Activated naive CD8-positive, alpha-beta T cell treated with anti-CD3 and anti-CD28 coated beads, Interleukin-2, amount 50 U/mL, for 24 hours (primary cell): ENCODE measurements around the gene PPL.

Experiments
- ATAC-seq: fragments of 150-1000 bp; cut with Tn5 transposase; one replicate; pipeline ENCODE4 v1.10.0; 2021
- DNase-seq: peaks from one replicate; pipeline ENCODE4 v3.0.0; 2021
- H3K27ac Mint-ChIP-seq: one replicate; pipeline ENCODE4 v1.8.0; 2021; ENCODE audit warnings: mild to moderate bottlenecking, mixed read lengths
- H3K27me3 Mint-ChIP-seq: one replicate; pipeline ENCODE4 v1.8.0; 2021; ENCODE audit warnings: mixed read lengths
- H3K36me3 Mint-ChIP-seq: one replicate; pipeline ENCODE4 v1.8.0; 2021; ENCODE audit warnings: low read depth, mixed read lengths
- H3K4me1 Mint-ChIP-seq: one replicate; pipeline ENCODE4 v1.8.0; 2021; ENCODE audit warnings: mixed read lengths
- H3K4me3 Mint-ChIP-seq: one replicate; pipeline ENCODE4 v1.8.0; 2021; ENCODE audit warnings: mild to moderate bottlenecking, moderate library complexity, mixed read lengths
- H3K9me3 Mint-ChIP-seq: one replicate; pipeline ENCODE4 v1.8.0; 2021; ENCODE audit warnings: mixed read lengths

The PPL gene

GRCh38 chr16:4895366-4895765 lies 41.6 kb downstream of the PPL start:
- Mint-ChIP-seq H3K27ac (no peak overlapping the region), H3K4me3 (no peak overlapping the region), H3K27me3 (no peaks in the 10 kb centered on the region), H3K36me3 (no peaks in the 10 kb centered on the region), H3K4me1 (no peaks in the 10 kb centered on the region), H3K9me3 (no peaks in the 10 kb centered on the region)
- ATAC-seq = no peak
- no peak for DNase-seq

GRCh38 chr16:4894276-4895150 lies 42.4 kb downstream of the PPL start:
- Mint-ChIP-seq H3K4me1 (no peaks in the 10 kb centered on the region), H3K27ac (no peak overlapping the region), H3K4me3 (no peak overlapping the region), H3K27me3 (no peaks in the 10 kb centered on the region), H3K36me3 (no peaks in the 10 kb centered on the region), H3K9me3 (no peaks in the 10 kb centered on the region)
- ATAC-seq (no peak), DNase-seq (no peak)

GRCh38 chr16:4893103-4893862 lies 43.7 kb downstream of the PPL start:
- H3K4me1 Mint-ChIP-seq = no peaks in the 10 kb centered on the region
- no peak overlapping the region for H3K4me3 Mint-ChIP-seq
- no peaks in the 10 kb centered on the region for H3K36me3 Mint-ChIP-seq
- ATAC-seq = no peak
- H3K9me3 Mint-ChIP-seq = no peaks in the 10 kb centered on the region
- no peaks in the 10 kb centered on the region for H3K27me3 Mint-ChIP-seq
- DNase-seq = no peak
- H3K27ac Mint-ChIP-seq = no peak overlapping the region

GRCh38 chr16:4892361-4893102 lies 44.4 kb downstream of the PPL start:
- Mint-ChIP-seq H3K4me1 (no peaks in the 10 kb centered on the region), H3K27me3 (no peaks in the 10 kb centered on the region), H3K36me3 (no peaks in the 10 kb centered on the region), H3K27ac (no peak overlapping the region), H3K9me3 (no peaks in the 10 kb centered on the region), H3K4me3 (no peak overlapping the region)
- DNase-seq = no peak
- ATAC-seq = no peak

- H3K27ac Mint-ChIP-seq = no peak overlapping the region
- no peaks in the 10 kb centered on the region for H3K27me3 Mint-ChIP-seq
- no peak for ATAC-seq
- no peaks in the 10 kb centered on the region for H3K9me3 Mint-ChIP-seq
- H3K36me3 Mint-ChIP-seq = no peaks in the 10 kb centered on the region
- H3K4me3 Mint-ChIP-seq = no peak overlapping the region
- H3K4me1 Mint-ChIP-seq = no peaks in the 10 kb centered on the region
- no peak for DNase-seq
These were observed 45.1 kb downstream of the PPL start for GRCh38 chr16:4891886-4892216.

- Mint-ChIP-seq H3K27ac (no peak overlapping the region), H3K4me3 (no peak overlapping the region), H3K27me3 (no peaks in the 10 kb centered on the region), H3K4me1 (no peaks in the 10 kb centered on the region), H3K36me3 (no peaks in the 10 kb centered on the region), H3K9me3 (no peaks in the 10 kb centered on the region)
- ATAC-seq = no peak
- DNase-seq = no peak
These were observed 45.7 kb downstream of the PPL start for GRCh38 chr16:4891097-4891885.

- ATAC-seq (no peak), DNase-seq (no peak)
- Mint-ChIP-seq H3K9me3 (no peaks in the 10 kb centered on the region), H3K27me3 (no peaks in the 10 kb centered on the region), H3K36me3 (peaks cover 3% of the 10 kb centered on the region), H3K4me1 (no peaks in the 10 kb centered on the region), H3K4me3 (no peak overlapping the region), H3K27ac (no peak overlapping the region)
These were observed 46.3 kb downstream of the PPL start for GRCh38 chr16:4890686-4891085.

- no peaks in the 10 kb centered on the region for H3K9me3 Mint-ChIP-seq
- ATAC-seq = no peak
- no peaks in the 10 kb centered on the region for H3K27me3 Mint-ChIP-seq
- no peak for DNase-seq
- no peaks in the 10 kb centered on the region for H3K4me1 Mint-ChIP-seq
- H3K36me3 Mint-ChIP-seq = peaks cover 3% of the 10 kb centered on the region
- no peak overlapping the region for H3K27ac Mint-ChIP-seq
- H3K4me3 Mint-ChIP-seq = no peak overlapping the region
These were observed 46.9 kb downstream of the PPL start for GRCh38 chr16:4890026-4890425.

- Mint-ChIP-seq H3K9me3 (no peaks in the 10 kb centered on the region), H3K36me3 (peaks cover 14% of the 10 kb centered on the region), H3K4me1 (no peaks in the 10 kb centered on the region), H3K4me3 (no peak overlapping the region), H3K27me3 (no peaks in the 10 kb centered on the region), H3K27ac (no peak overlapping the region)
- no peak for DNase-seq
- no peak for ATAC-seq
These were observed 48.4 kb downstream of the PPL start for GRCh38 chr16:4888428-4889135.

- ATAC-seq (no peak), DNase-seq (no peak)
- Mint-ChIP-seq H3K4me1 (no peaks in the 10 kb centered on the region), H3K36me3 (peaks cover 25% of the 10 kb centered on the region), H3K27me3 (no peaks in the 10 kb centered on the region), H3K9me3 (no peaks in the 10 kb centered on the region), H3K4me3 (no peak overlapping the region), H3K27ac (no peak overlapping the region)
These were observed 50.8 kb downstream of the PPL start for GRCh38 chr16:4886151-4886550.

GRCh38 chr16:4884972-4885874 lies 51.7 kb downstream of the PPL start:
- Mint-ChIP-seq H3K36me3 (peaks cover 28% of the 10 kb centered on the region), H3K27ac (no peak overlapping the region), H3K27me3 (no peaks in the 10 kb centered on the region), H3K4me1 (no peaks in the 10 kb centered on the region), H3K4me3 (no peak overlapping the region), H3K9me3 (no peaks in the 10 kb centered on the region)
- ATAC-seq = no peak
- no peak for DNase-seq

GRCh38 chr16:4884209-4884608 lies 52.7 kb downstream of the PPL start:
- Mint-ChIP-seq H3K27ac (no peak overlapping the region), H3K4me3 (no peak overlapping the region), H3K9me3 (no peaks in the 10 kb centered on the region), H3K4me1 (no peaks in the 10 kb centered on the region), H3K27me3 (no peaks in the 10 kb centered on the region), H3K36me3 (peaks cover 32% of the 10 kb centered on the region)
- ATAC-seq = no peak
- no peak for DNase-seq

- DNase-seq (no peak), ATAC-seq (no peak)
- H3K36me3 Mint-ChIP-seq = peaks cover 32% of the 10 kb centered on the region
- H3K27ac Mint-ChIP-seq = no peak overlapping the region
- H3K27me3 Mint-ChIP-seq = no peaks in the 10 kb centered on the region
- no peaks in the 10 kb centered on the region for H3K4me1 Mint-ChIP-seq
- H3K9me3 Mint-ChIP-seq = no peaks in the 10 kb centered on the region
- H3K4me3 Mint-ChIP-seq = no peak overlapping the region
These were observed 53.4 kb downstream of the PPL start for GRCh38 chr16:4883501-4883900.
